HCT116 (cell line): ENCODE results near the gene INTU. TPM values are rescaled to one million over a fixed set of nuclear protein-coding genes. Genes with fewer than 3 reads are reported as not detected.

Experiments
- ATAC-seq: fragments of 200-7000 bp; cut with Tn5 transposase; 2 replicates; pipeline ENCODE4 v1.9.1; 2020; ENCODE audit warnings: mild to moderate bottlenecking, moderate library complexity
- BruUV-seq: library from RNA; stranded (reverse); fragments of 400-500 nt; replicated peaks from 2 replicates; lab custom pipeline; 2021; lab: Mats Ljungman, UMichigan
- CTCF ChIA-PET: fragments of 300-600 bp; sonication (Branson Sonifier 250); formaldehyde crosslinking; loops from one replicate; lab custom pipeline; 2021; ENCODE audit warnings: antibody characterized with exemption; lab: Charles Lee
- POLR2A ChIA-PET: fragments of 300-600, 350-600 bp; sonication (Branson Sonifier 250); formaldehyde crosslinking; loops from one replicate; lab custom pipeline; 2021; ENCODE audit warnings: antibody characterized with exemption; lab: Charles Lee
- RAD21 ChIA-PET, 2 experiments: fragments of 300-600 bp; sonication (Branson Sonifier 250); formaldehyde crosslinking; loops; one replicate each; lab custom pipeline; 2023; ENCODE audit warnings: low total read pairs in 2 of 2; ENCODE audit not compliant: uncharacterized antibody in 2 of 2, unreplicated experiment in 2 of 2, low non-redundant PET in 1 of 2; lab: Charles Lee
- DNase-seq: peaks from one replicate; pipeline ENCODE4 v3.0.0-alpha.2; 2010; ENCODE audit warnings: low read depth, low spot score
- H2AFZ ChIP-seq: fragments of 200-600 bp; shearing (Covaris generic), sonication (generic); 2 replicates; pipeline ENCODE4 v1.6.1; 2017; ENCODE audit warnings: low read depth, mixed run types, mixed read lengths, antibody characterized with exemption, low read length; ENCODE audit not compliant: poor library complexity, severe bottlenecking
- H3K27ac ChIP-seq: 2 replicates; pipeline ENCODE4 v1.5.1; 2012; ENCODE audit warnings: low read depth, low read length
- H3K27me3 ChIP-seq: fragments of 200-600 bp; sonication (generic); 2 replicates; pipeline ENCODE4 v1.6.1; 2016; ENCODE audit warnings: mixed run types, low read length, mixed read lengths; ENCODE audit not compliant: insufficient read depth
- H3K36me3 ChIP-seq, 2 experiments: fragments of 200-500 bp in 1 of 2; fragments of 200-600 bp in 1 of 2; sonication (Bioruptor generic) in 1 of 2; sonication (generic) in 1 of 2; 2 replicates each; pipeline versions ENCODE4 v1.5.1 to v1.6.1; 2014 to 2016; ENCODE audit warnings: low read length in 2 of 2, inconsistent platforms in 1 of 2, mixed read lengths in 1 of 2, mixed run types in 1 of 2; ENCODE audit not compliant: insufficient read depth in 2 of 2, control insufficient read depth in 1 of 2
- H3K4me1 ChIP-seq, 2 experiments: fragments of 200-600 bp in 1 of 2; sonication (generic) in 1 of 2; 2 replicates each; pipeline versions ENCODE4 v1.5.1 to v1.6.1; 2012 to 2017; ENCODE audit warnings: low read length in 2 of 2, inconsistent platforms in 1 of 2, mild to moderate bottlenecking in 1 of 2, mixed read lengths in 1 of 2, mixed run types in 1 of 2, moderate library complexity in 1 of 2; ENCODE audit not compliant: insufficient read depth in 2 of 2, control insufficient read depth in 1 of 2
- H3K4me2 ChIP-seq: fragments of 200-600 bp; sonication (generic); 2 replicates; pipeline ENCODE4 v1.6.1; 2017; ENCODE audit warnings: mixed run types, low read length, mixed read lengths
- H3K4me3 ChIP-seq, 2 experiments: fragments of 200-600 bp in 1 of 2; sonication (generic) in 1 of 2; replicated peaks in 1 of 2; 2 replicates each; pipeline ENCODE4 v1.5.1; 2011 to 2016; ENCODE audit warnings: low read length in 2 of 2, control low read depth in 1 of 2, low read depth in 1 of 2, mild to moderate bottlenecking in 1 of 2, mixed read lengths in 1 of 2, mixed run types in 1 of 2
- H3K79me2 ChIP-seq: fragments of 200-600 bp; sonication (generic); 2 replicates; pipeline ENCODE4 v1.6.1; 2017; ENCODE audit warnings: mild to moderate bottlenecking, mixed run types, low read length, moderate library complexity, mixed read lengths; ENCODE audit not compliant: insufficient read depth
- H3K9ac ChIP-seq: fragments of 200-600 bp; sonication (generic); 2 replicates; pipeline ENCODE4 v1.6.1; 2016; ENCODE audit warnings: low read length, mixed read lengths
- H3K9me2 ChIP-seq: fragments of 200-600 bp; sonication (generic), shearing (Covaris generic); 2 replicates; pipeline ENCODE4 v1.6.1; 2017; ENCODE audit warnings: mixed run types, mild to moderate bottlenecking, moderate library complexity; ENCODE audit not compliant: insufficient read depth
- H3K9me3 ChIP-seq, 2 experiments: fragments of 200-500 bp in 1 of 2; fragments of 200-600 bp in 1 of 2; sonication (Bioruptor generic) in 1 of 2; sonication (generic) in 1 of 2; 2 replicates each; pipeline ENCODE4 v1.6.1; 2014 to 2017; ENCODE audit warnings: low read length in 2 of 2, mixed read lengths in 2 of 2, inconsistent platforms in 1 of 2, low read depth in 1 of 2, mild to moderate bottlenecking in 1 of 2, mixed run types in 1 of 2, moderate library complexity in 1 of 2; ENCODE audit not compliant: control insufficient read depth in 1 of 2, insufficient read depth in 1 of 2
- H4K20me1 ChIP-seq: fragments of 200-600 bp; sonication (generic), shearing (Covaris generic); 2 replicates; pipeline ENCODE4 v1.6.1; 2017; ENCODE audit warnings: mixed run types, mild to moderate bottlenecking, moderate library complexity; ENCODE audit not compliant: insufficient read depth
- CBX3 ChIP-seq: IDR thresholded peaks from 2 replicates; pipeline ENCODE4 v1.6.1; 2012; ENCODE audit warnings: low read depth
- EGR1 ChIP-seq: IDR thresholded peaks from 2 replicates; pipeline ENCODE4 v1.6.1; 2012; ENCODE audit warnings: low read depth
- POLR2AphosphoS5 ChIP-seq: IDR thresholded peaks from 2 replicates; pipeline ENCODE4 v1.6.1; 2011; ENCODE audit warnings: mild to moderate bottlenecking, low read depth, low read length, moderate library complexity
- SIN3A ChIP-seq: IDR thresholded peaks from 2 replicates; pipeline ENCODE4 v1.6.1; 2012; ENCODE audit warnings: low read depth
- TCF7L2 ChIP-seq: IDR thresholded peaks from 2 replicates; pipeline ENCODE4 v1.7.0; 2011; ENCODE audit warnings: borderline replicate concordance, inconsistent platforms; ENCODE audit not compliant: insufficient read depth, insufficient read length; ENCODE audit errors: extremely low read depth
- intact Hi-C: fragments of 100-400 bp; cut with micrococcal nuclease; formaldehyde crosslinking; loops from 2 replicates; pipeline ENCODE4 v1.10.0; 2022
- total RNA-seq: library from RNA; stranded (reverse); gene quantifications from one replicate; pipeline ENCODE4 v1.2.1, GENCODE V29; 2021; ENCODE audit not compliant: unreplicated experiment
- TF ChIP-seq, protein P1 (sequence below): IDR thresholded peaks from 2 replicates; pipeline ENCODE4 v1.6.1; 2011; ENCODE audit warnings: mild to moderate bottlenecking, low read length, moderate library complexity; ENCODE audit not compliant: insufficient replicate concordance; ENCODE audit errors: extremely low read depth
- TF ChIP-seq, protein P2 (sequence below), 3 experiments: fragments of 200-600 bp in 1 of 3; sonication (generic) in 1 of 3; IDR thresholded peaks in 2 of 3; conservative IDR thresholded peaks in 1 of 3; 2 replicates each; pipeline ENCODE4 v1.5.1; 2012 to 2017; ENCODE audit warnings: low read depth in 2 of 3, low read length in 2 of 3, antibody characterized with exemption in 1 of 3, borderline replicate concordance in 1 of 3, control low read depth in 1 of 3, mild to moderate bottlenecking in 1 of 3, mixed read lengths in 1 of 3, mixed run types in 1 of 3, moderate library complexity in 1 of 3; ENCODE audit not compliant: insufficient read depth in 1 of 3
- TF ChIP-seq, protein P3 (sequence below): IDR thresholded peaks from 2 replicates; pipeline ENCODE4 v1.6.1; 2012

INTU gene
- total RNA-seq, 1 experiment from 2014 or later: 12.0 TPM

DNA sequence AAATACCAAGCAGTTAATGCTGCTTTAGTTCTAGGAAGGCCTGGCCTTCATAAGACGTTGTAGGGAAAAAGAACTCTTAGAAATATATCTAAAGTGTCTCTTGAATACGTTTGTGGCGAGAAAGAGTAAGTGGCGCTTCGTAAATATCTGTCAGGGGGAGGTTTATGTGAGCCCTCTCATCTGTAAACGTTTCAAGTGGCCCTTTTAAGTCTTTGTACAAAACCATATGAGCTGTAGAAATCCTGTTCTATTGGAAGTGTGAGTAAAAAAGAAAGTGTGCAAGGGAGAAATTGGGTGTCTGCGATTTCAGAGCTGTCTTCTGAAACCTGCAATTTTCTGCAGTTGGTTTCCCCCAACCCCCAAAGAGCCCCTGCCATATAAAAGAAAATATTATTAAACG lies 8.6 kb upstream of the INTU start:
- H3K9me2 ChIP-seq: no peaks in the 10 kb centered on the region
- no peaks in the 10 kb centered on the region for H4K20me1 ChIP-seq
- ChIA-PET RAD21 (no interaction called here), CTCF (no interaction called here)
- no peak overlapping the region for H3K4me2 ChIP-seq
- intact Hi-C loops: no loop called here
- H3K9ac ChIP-seq: no peak overlapping the region
- H3K4me3 ChIP-seq: no peak overlapping the region
- H3K79me2 ChIP-seq: no peaks in the 10 kb centered on the region
- TF ChIP-seq, protein P1, sequence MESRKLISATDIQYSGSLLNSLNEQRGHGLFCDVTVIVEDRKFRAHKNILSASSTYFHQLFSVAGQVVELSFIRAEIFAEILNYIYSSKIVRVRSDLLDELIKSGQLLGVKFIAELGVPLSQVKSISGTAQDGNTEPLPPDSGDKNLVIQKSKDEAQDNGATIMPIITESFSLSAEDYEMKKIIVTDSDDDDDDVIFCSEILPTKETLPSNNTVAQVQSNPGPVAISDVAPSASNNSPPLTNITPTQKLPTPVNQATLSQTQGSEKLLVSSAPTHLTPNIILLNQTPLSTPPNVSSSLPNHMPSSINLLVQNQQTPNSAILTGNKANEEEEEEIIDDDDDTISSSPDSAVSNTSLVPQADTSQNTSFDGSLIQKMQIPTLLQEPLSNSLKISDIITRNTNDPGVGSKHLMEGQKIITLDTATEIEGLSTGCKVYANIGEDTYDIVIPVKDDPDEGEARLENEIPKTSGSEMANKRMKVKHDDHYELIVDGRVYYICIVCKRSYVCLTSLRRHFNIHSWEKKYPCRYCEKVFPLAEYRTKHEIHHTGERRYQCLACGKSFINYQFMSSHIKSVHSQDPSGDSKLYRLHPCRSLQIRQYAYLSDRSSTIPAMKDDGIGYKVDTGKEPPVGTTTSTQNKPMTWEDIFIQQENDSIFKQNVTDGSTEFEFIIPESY: no peak
- TF ChIP-seq, all 23 proteins: peak for 0
- no peaks in the 10 kb centered on the region for H3K36me3 ChIP-seq
- POLR2A ChIA-PET: no interaction called here
- H3K27ac ChIP-seq: no peak overlapping the region
- DNase-seq (no peak), ATAC-seq (no peak)
- H2AFZ ChIP-seq: no peak overlapping the region
- H3K9me3 ChIP-seq: no peaks in the 10 kb centered on the region
- H3K27me3 ChIP-seq: no peaks in the 10 kb centered on the region
- no TSS peak for BruUV-seq
- no peaks in the 10 kb centered on the region for H3K4me1 ChIP-seq

DNA sequence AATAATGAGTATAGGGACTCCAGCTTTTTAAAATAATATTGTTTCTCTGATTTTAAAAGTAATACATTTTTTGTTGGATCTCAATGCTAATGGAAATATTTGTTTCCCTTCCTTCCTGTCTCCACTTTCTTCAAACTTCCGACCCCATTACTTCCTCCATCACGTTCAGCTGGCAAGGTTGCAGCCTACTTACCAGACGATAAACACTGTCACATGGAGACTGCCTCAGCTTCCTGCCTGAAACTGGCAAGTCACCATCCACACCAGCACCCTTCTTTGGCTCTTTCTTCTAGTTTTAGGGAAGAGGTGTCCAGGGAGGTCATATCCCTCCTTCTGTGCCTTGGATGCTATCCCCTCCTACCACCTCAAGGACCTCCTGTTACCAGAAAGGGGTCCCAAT lies 3.4 kb upstream of the INTU start:
- no peaks in the 10 kb centered on the region for H3K9me3 ChIP-seq
- H3K36me3 ChIP-seq: no peaks in the 10 kb centered on the region
- intact Hi-C loops: no loop called here
- H3K27me3 ChIP-seq: no peaks in the 10 kb centered on the region
- no peaks in the 10 kb centered on the region for H3K9me2 ChIP-seq
- ChIA-PET RAD21 (no interaction called here), POLR2A (no interaction called here), CTCF (no interaction called here)
- BruUV-seq: no TSS peak
- peaks cover 0 to 17% of the 10 kb centered on the region in 2 experiments; a peak in 3 of 4 replicates for H3K4me1 ChIP-seq
- ATAC-seq (no peak), DNase-seq (no peak)
- peak overlapping the region; percentile 31 for H2AFZ ChIP-seq
- peaks cover 14% of the 10 kb centered on the region for H3K79me2 ChIP-seq
- H3K4me3 ChIP-seq: no peak overlapping the region
- H3K27ac ChIP-seq: no peak overlapping the region
- no peaks in the 10 kb centered on the region for H4K20me1 ChIP-seq
- no peak overlapping the region for H3K9ac ChIP-seq
- TF ChIP-seq SIN3A (no peak), CBX3 (no peak), TCF7L2 (no peak), EGR1 (no peak), POLR2AphosphoS5 (no peak)
- TF ChIP-seq, protein P2, sequence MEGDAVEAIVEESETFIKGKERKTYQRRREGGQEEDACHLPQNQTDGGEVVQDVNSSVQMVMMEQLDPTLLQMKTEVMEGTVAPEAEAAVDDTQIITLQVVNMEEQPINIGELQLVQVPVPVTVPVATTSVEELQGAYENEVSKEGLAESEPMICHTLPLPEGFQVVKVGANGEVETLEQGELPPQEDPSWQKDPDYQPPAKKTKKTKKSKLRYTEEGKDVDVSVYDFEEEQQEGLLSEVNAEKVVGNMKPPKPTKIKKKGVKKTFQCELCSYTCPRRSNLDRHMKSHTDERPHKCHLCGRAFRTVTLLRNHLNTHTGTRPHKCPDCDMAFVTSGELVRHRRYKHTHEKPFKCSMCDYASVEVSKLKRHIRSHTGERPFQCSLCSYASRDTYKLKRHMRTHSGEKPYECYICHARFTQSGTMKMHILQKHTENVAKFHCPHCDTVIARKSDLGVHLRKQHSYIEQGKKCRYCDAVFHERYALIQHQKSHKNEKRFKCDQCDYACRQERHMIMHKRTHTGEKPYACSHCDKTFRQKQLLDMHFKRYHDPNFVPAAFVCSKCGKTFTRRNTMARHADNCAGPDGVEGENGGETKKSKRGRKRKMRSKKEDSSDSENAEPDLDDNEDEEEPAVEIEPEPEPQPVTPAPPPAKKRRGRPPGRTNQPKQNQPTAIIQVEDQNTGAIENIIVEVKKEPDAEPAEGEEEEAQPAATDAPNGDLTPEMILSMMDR (IDR thresholded peaks at IDR 0.05 in 2 of 3, conservative IDR thresholded peaks at IDR 0.05 in 1 of 3; ENCODE audit: borderline replicate concordance in 1 of 3, insufficient read depth in 1 of 3, low read depth in 2 of 3, low read length in 2 of 3): no peak
- TF ChIP-seq, protein P3, sequence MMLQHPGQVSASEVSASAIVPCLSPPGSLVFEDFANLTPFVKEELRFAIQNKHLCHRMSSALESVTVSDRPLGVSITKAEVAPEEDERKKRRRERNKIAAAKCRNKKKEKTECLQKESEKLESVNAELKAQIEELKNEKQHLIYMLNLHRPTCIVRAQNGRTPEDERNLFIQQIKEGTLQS: no peak
- H3K4me2 ChIP-seq: no peak overlapping the region
